GM18520 (cell line): ENCODE data around the gene APLN.

Experiments
- ATAC-seq: cut with Tn5 transposase; IDR thresholded peaks from one replicate; pipeline ENCODE4 v1.9.1; 2021; ENCODE audit not compliant: unreplicated experiment

APLN gene

GRCh38 chrX:129599499-129599898 is 55.3 kb downstream of the APLN start:
- no peak for ATAC-seq

DNA sequence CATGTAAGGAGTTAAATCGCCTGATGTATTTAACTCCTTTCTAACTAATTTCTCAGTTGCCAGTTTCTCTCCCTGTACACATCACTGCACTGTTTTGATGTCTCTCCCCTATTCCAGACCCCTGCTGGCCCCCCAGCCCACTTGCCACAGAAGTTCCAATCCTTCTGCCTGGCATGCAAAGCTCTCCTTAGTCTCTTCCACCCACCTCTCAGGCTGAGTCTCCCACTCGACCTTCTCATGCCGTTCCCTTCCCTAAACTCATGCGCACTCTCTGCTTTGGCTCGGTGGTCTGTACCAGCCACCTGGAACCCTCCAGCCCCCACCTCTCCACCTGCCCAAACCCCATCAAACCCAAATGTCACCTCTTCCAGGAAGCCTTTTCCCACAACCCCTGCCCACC is 56.9 kb downstream of the APLN start:
- ATAC-seq, result no peak

DNA sequence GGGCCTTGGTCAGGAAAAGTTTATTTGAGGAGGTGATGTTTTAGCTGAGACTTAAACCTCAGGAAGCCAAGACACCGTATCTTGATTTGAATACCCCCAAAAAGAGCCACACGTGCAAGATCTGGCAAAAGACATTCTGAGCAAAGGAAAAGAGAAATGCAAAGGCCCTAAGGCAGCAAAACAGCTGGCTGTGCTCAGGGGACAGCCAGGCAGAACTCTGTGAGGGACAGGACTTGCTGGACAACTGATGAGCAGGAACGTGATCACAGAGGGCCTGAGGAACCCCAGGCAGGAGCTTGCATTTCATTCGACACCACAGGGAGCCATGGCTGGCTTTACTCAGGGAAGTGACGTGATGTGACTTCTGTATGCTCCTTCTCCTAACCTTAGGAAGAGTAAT is 58.7 kb downstream of the APLN start:
- no peak for ATAC-seq
